GM19193 (cell line): ENCODE data around the gene RBM38.

ENCODE experiments used
- POLR2A ChIP-seq: IDR thresholded peaks from 4 replicates; pipeline ENCODE4 v1.6.1; 2011; ENCODE audit not compliant: insufficient read depth, insufficient read length; ENCODE audit errors: extremely low read depth

Gene RBM38

DNA sequence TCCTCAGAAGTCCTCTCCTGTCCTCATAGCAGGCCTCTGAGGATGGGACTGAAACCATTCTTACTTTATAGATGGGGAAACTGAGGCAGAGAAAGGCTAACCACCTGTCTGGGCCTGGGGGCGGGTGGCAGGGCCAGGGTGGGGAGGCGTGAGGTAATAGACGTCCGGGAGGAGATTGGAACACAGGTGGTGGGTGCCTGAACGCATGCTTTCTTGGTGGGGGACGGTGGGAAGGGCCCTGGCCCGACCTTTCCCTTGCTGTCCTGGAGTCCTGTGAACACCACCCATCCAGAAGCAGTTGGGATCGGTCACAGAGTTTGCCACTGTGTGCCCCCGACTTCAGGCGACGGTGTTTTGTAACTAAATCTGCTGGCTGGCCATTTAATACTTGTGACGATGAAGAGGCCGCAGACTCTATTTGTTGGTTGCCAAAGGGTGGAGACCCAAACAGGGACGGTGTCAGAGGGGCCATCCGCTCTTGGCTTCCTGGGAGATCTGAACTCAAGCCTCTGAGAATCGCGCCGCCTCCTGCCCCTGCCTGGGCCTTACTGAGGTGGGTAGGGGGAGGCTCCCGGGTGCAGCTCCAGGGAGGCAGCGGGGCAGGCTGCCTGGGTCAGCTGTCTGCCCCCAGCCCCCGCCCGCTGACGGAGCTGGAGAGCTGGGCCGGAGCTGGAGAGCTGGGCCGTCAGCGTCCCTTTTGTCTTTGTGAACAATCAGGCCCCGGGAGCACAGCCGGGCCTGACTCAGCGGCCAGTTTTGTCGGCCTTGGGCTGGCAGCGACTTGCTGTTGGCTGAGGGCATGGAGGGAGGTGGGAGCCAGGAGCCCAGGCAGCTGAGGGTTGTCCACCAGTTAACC lies 4.1 kb downstream of the RBM38 start:
- no peak for TF ChIP-seq POLR2A

GRCh38 chr20:57396212-57396983 lies 5.2 kb downstream of the RBM38 start:
- TF ChIP-seq POLR2A: no peak

DNA sequence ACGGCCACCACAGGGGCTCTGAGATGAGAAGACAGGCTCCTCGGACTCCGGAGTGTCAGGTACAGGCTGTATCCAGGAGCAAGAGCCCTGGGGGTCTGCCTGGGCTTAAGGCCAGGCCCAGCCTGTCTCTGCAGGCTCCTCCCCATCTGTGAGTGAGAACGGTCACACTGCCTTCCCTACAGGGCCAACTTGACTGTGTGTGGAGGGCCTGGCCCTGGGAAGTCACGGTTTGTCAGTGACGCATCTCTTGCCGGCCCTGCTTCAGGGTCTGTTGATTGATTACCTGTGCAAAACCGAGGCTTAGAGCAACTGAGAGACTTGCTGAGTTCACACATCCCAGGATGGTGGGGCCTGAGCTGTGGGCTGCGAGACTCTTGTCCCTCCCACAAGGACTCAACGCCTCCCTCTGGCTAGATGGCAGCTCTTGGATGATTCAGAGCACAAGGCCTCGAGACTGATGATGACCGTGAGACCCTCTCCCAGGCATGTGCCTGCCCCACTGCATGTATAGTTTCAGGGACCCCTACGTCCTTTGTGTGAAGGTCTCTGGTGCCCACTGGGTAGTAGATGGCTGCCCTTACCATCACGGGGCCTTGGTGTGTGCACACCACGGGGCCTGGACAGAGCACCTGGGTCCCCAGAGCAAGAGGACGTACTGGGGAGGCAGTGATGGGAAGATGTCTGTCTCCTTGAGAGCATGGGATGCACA lies 5.9 kb downstream of the RBM38 start:
- no peak for TF ChIP-seq POLR2A

GRCh38 chr20:57397693-57398108 lies 6.5 kb downstream of the RBM38 start:
- TF ChIP-seq POLR2A: no peak

- TF ChIP-seq POLR2A: peak; percentile 47
Observed at GRCh38 chr20:57398231-57398821, 7.1 kb downstream of the RBM38 start.

- no peak for TF ChIP-seq POLR2A
Observed at GRCh38 chr20:57398901-57399535, 7.8 kb downstream of the RBM38 start.

DNA sequence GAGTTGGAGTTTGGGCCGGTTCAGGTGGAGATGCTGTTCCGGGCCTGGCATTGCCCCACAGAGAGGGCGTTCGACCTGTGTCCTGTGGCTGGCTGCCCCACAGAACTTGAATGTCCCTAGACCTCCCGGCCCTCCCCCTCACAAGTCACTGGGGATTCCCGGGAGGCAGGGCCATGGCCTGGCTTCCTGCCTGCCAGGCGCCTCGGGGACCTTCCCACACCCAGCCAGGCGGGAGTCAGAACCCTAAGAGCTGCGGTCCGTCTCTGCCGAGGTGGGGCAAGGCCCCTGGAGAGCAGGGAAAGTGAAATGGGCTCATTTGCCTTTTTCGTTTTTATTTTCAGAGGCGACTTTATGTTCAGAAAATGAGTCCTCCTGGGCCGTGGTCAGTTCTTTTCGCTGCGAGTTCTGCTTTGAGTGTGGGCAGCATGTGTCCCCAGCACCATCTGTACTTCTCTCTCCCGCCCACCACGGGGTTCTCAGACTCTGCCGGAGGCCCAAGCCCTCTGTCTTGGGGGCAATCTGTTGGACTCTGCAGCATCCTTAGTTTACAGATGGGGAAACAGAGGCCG lies 8.5 kb downstream of the RBM38 start:
- TF ChIP-seq POLR2A: peak; percentile 37

DNA sequence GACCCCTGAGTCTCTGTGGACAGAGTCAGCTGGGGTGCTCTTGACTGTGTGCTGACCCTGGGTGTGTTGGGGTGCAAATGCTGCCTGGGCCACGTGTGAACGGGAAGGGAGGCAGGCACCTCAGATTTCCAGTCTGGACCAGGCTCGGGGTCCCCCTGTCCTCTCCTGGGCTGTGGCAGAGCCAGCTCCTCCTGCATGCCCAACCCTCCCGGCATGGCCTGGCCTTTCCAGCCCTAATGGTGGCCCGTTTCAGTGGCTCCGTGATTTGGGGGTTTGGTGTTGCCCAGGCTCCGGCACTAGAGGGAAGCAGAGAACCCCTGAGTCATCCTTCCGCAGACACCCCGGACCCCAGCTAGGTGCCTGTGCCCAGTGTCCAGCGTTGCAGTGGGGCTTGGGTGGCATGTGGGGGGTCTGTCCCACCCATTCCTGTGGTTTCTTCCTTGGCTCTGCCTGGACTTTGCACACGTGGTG lies 9.1 kb downstream of the RBM38 start:
- TF ChIP-seq POLR2A: no peak

- no peak for TF ChIP-seq POLR2A
Observed at GRCh38 chr20:57400821-57401564, 9.8 kb downstream of the RBM38 start.

GRCh38 chr20:57401565-57401918 lies 10.3 kb downstream of the RBM38 start:
- no peak for TF ChIP-seq POLR2A

GRCh38 chr20:57402206-57403125 lies 11.3 kb downstream of the RBM38 start:
- TF ChIP-seq POLR2A: no peak

DNA sequence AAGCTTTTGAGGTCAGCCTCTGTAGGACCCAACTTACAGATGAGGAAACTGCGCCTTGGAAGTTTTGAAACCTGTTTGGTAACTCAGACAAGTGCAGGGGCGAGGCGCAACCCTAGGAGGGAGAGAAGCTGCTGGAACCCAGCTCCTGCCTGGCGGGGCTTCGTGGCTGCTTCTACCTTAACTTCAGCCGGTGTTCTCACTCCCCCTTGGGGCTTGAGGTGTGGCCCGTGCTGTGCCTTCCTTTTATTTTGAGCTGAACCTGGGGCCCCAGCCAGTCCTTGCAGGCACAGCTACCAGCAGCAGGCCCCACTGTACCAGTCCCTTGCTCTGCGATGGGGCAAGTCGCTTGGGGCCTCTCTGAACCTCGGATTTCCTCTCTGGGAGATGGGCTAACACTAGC lies 12.0 kb downstream of the RBM38 start:
- no peak for TF ChIP-seq POLR2A
